Activated CD8-positive, alpha-beta memory T cell treated with anti-CD3 and anti-CD28 coated beads for 36 hours (primary cell): Measurements from ENCODE around the gene GLYATL2. TPM values are rescaled to one million over a fixed set of nuclear protein-coding genes. Genes with fewer than 3 reads are reported as not detected.

Experiments
- CTCF ChIA-PET: fragments of 350-600 bp; sonication (Branson Sonifier 250); formaldehyde crosslinking; loops from one replicate; lab custom pipeline; 2021; ENCODE audit warnings: antibody characterized with exemption; lab: Charles Lee
- POLR2A ChIA-PET: fragments of 350-600 bp; sonication (Branson Sonifier 250); formaldehyde crosslinking; loops from one replicate; lab custom pipeline; 2021; ENCODE audit warnings: antibody characterized with exemption; lab: Charles Lee
- total RNA-seq, 2 experiments: library from RNA; stranded (reverse); gene quantifications; one replicate each; pipeline ENCODE4 v1.2.3, GENCODE V29; 2021

The GLYATL2 gene
- total RNA-seq, 2 experiments from 2014 or later: not detected

- ChIA-PET POLR2A (no interaction called here), CTCF (no interaction called here)
Observed at GRCh38 chr11:58805065-58805464, 39.4 kb downstream of the GLYATL2 start.

DNA sequence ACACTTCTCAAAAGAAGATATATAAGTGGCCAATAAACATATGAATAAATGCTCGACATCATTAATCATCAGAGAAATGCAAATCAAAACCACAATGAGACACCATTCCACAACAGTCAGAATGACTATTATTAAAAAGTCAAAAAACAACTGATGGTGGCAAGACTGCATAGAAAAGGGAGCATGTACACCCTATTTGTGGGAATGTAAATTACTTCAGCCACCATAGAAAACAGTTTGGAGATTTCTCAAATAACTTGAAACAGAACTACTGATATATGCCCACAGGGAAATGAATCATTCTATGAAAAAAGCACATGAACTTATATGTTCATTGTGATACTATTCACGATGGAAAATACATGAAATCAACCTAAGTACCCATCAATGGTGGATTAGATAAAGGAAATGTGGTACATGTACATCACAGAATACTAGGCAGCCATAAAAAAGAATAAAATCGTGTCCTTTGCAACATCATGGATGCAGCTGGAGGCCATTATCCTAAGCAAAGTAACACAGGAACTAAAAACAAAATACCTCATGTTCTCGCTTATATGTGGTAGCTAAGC lies 42.4 kb downstream of the GLYATL2 start:
- ChIA-PET CTCF (no interaction called here), POLR2A (no interaction called here)

GRCh38 chr11:58801302-58801701 lies 43.2 kb downstream of the GLYATL2 start:
- POLR2A ChIA-PET: no interaction called here
- CTCF ChIA-PET: no interaction called here

GRCh38 chr11:58796333-58796732 lies 48.2 kb downstream of the GLYATL2 start:
- ChIA-PET CTCF (no interaction called here), POLR2A (no interaction called here)

DNA sequence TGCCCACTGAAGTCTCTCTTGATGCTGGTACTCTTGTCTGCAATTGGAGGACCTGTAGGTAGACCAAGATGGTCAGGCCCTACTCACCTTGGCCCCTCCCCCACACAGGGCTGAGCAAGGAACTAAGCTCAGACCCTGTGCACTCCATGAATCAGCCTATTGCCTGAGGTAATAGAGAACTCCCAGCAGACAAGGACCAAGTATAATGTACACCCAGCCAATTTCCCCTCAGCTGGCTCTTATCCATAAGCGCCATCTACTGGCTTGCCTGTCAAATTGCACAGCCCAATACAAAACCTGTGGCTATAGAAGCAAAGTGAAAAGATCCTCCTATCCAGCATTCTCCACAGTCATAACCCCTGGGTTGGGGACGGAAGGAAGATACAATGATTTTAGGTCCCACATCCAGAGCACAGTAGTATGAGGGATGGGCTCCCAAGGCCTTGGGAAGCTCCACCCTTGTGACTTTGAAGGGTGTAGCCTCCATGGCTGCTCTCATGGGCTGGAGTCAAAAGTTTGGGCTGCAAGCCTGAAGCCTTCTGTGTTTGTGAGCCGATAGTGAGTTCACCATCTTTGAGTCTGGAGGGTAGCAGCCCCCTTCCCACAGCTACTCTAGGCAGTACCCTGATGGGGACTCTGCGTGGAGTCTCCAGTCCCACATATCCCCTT lies 56.0 kb downstream of the GLYATL2 start:
- ChIA-PET CTCF (interaction anchor here (0.6 to 2.0 kb wide), 6 partner anchors 14 to 142 kb away, joined by 3 to 6 read pairs (median 4); no protein-coding TSS in a partner anchor), POLR2A (no interaction called here)

GRCh38 chr11:58787903-58788302 lies 56.6 kb downstream of the GLYATL2 start:
- POLR2A ChIA-PET: no interaction called here
- CTCF ChIA-PET: interaction anchor here (0.6 to 1.2 kb wide), 4 partner anchors 14 to 116 kb away, joined by 3 to 4 read pairs (median 4); no protein-coding TSS in a partner anchor

- CTCF ChIA-PET: interaction anchor here (0.6 to 1.2 kb wide), 3 partner anchors 12 to 250 kb away, joined by 3 to 7 read pairs (median 4); no protein-coding TSS in a partner anchor
- POLR2A ChIA-PET: no interaction called here
Observed at GRCh38 chr11:58786693-58787092, 57.8 kb downstream of the GLYATL2 start.

- POLR2A ChIA-PET: no interaction called here
- CTCF ChIA-PET: no interaction called here
Observed at GRCh38 chr11:58784995-58785394, 59.5 kb downstream of the GLYATL2 start.

Other genes with a start within 250 kb of the GLYATL2 start
- 1 to 10 TPM; 2.2 to 2.3 TPM for gene CNTF, start 222.0 kb downstream of the GLYATL2 start, total RNA-seq
- not detected for gene GLYAT, start 112.8 kb downstream of the GLYATL2 start, total RNA-seq
- not detected for gene GLYATL1, start 94.8 kb upstream of the GLYATL2 start, total RNA-seq
- not detected for gene GLYATL1B, start 241.6 kb upstream of the GLYATL2 start, total RNA-seq